SJCRH30 (cell line): ENCODE data around the gene YWHAB. TPM values are rescaled to one million over a fixed set of nuclear protein-coding genes. Genes with fewer than 3 reads are reported as not detected.

Experiments
- DNase-seq, 2 experiments: peaks; one replicate each; pipeline ENCODE4 v3.0.0-alpha.2; 2015 to 2020
- H3K27ac ChIP-seq: fragments of 250-450 bp; sonication (Bioruptor Pico); 2 replicates; pipeline ENCODE4 v1.5.1; 2020; ENCODE audit warnings: mild to moderate bottlenecking, moderate library complexity
- H3K27me3 ChIP-seq: fragments of 250-450 bp; sonication (Bioruptor Pico); 2 replicates; pipeline ENCODE4 v1.5.1; 2020; ENCODE audit warnings: mild to moderate bottlenecking, moderate library complexity
- H3K36me3 ChIP-seq: fragments of 250-450 bp; sonication (Bioruptor Pico); 2 replicates; pipeline ENCODE4 v1.5.1; 2020; ENCODE audit warnings: mild to moderate bottlenecking, moderate library complexity
- H3K4me1 ChIP-seq: fragments of 250-450 bp; sonication (Bioruptor Pico); 2 replicates; pipeline ENCODE4 v1.5.1; 2020; ENCODE audit warnings: mild to moderate bottlenecking, moderate library complexity
- H3K4me3 ChIP-seq: fragments of 250-450 bp; sonication (Bioruptor Pico); 2 replicates; pipeline ENCODE4 v1.5.1; 2020; ENCODE audit warnings: mild to moderate bottlenecking, moderate library complexity
- H3K9me3 ChIP-seq: fragments of 250-450 bp; sonication (Bioruptor Pico); replicated peaks from 2 replicates; pipeline ENCODE4 v1.5.1; 2020; ENCODE audit warnings: mild to moderate bottlenecking, moderate library complexity
- total RNA-seq: library from RNA; depleted of rRNA; stranded (reverse); fragments of >200 nt; shearing (Covaris generic); gene quantifications from 2 replicates; pipeline ENCODE4 v1.2.3, GENCODE V29; 2014

YWHAB gene
- total RNA-seq, 1 experiment from 2014 or later = 151 TPM

GRCh38 chr20:44888226-44889103 is 3.0 kb downstream of the YWHAB start:
- peaks cover 38% of the 10 kb centered on the region for H3K36me3 ChIP-seq
- H3K27ac ChIP-seq = no peak overlapping the region
- H3K4me3 ChIP-seq = no peak overlapping the region
- DNase-seq = no peak
- H3K27me3 ChIP-seq = no peaks in the 10 kb centered on the region
- H3K4me1 ChIP-seq = peaks cover 9% of the 10 kb centered on the region
- H3K9me3 ChIP-seq = no peaks in the 10 kb centered on the region

GRCh38 chr20:44891826-44892225 is 6.3 kb downstream of the YWHAB start:
- Histone ChIP-seq H3K36me3 (peaks cover 48% of the 10 kb centered on the region), H3K9me3 (no peaks in the 10 kb centered on the region)

GRCh38 chr20:44894959-44895358 is 9.5 kb downstream of the YWHAB start:
- Histone ChIP-seq H3K4me3 (no peak overlapping the region), H3K9me3 (no peaks in the 10 kb centered on the region), H3K4me1 (no peaks in the 10 kb centered on the region), H3K27me3 (no peaks in the 10 kb centered on the region), H3K27ac (no peak overlapping the region), H3K36me3 (peaks cover 28% of the 10 kb centered on the region)
- DNase-seq = no peak

More at GRCh38 chr20:44891826-44892225, 6.3 kb downstream of the YWHAB start:
- no peak overlapping the region for H3K27ac ChIP-seq
- H3K4me1 ChIP-seq = peaks cover 7% of the 10 kb centered on the region
- DNase-seq = no peak
- H3K4me3 ChIP-seq = no peak overlapping the region
- H3K27me3 ChIP-seq = no peaks in the 10 kb centered on the region

GRCh38 chr20:44896583-44896982 is 11.1 kb downstream of the YWHAB start:
- no peak for DNase-seq
- no peak overlapping the region for H3K27ac ChIP-seq
- H3K4me1 ChIP-seq = no peaks in the 10 kb centered on the region
- H3K36me3 ChIP-seq = peaks cover 23% of the 10 kb centered on the region; the same call in 1 of the 2 replicates
- no peak overlapping the region for H3K4me3 ChIP-seq
- H3K27me3 ChIP-seq = no peaks in the 10 kb centered on the region
- no peaks in the 10 kb centered on the region for H3K9me3 ChIP-seq

- no peaks in the 10 kb centered on the region for H3K9me3 ChIP-seq
- peaks cover 24% of the 10 kb centered on the region; the same call in 1 of the 2 replicates for H3K36me3 ChIP-seq
- no peaks in the 10 kb centered on the region for H3K4me1 ChIP-seq
- no peak overlapping the region for H3K4me3 ChIP-seq
- no peak for DNase-seq
- H3K27ac ChIP-seq = no peak overlapping the region
- H3K27me3 ChIP-seq = no peaks in the 10 kb centered on the region
These were observed 11.6 kb downstream of the YWHAB start for GRCh38 chr20:44897133-44897532.

GRCh38 chr20:44900231-44900854 is 14.8 kb downstream of the YWHAB start:
- H3K36me3 ChIP-seq = peaks cover 43% of the 10 kb centered on the region
- no peaks in the 10 kb centered on the region for H3K4me1 ChIP-seq
- H3K27me3 ChIP-seq = no peaks in the 10 kb centered on the region
- no peaks in the 10 kb centered on the region for H3K9me3 ChIP-seq
- DNase-seq = no peak
- H3K27ac ChIP-seq = no peak overlapping the region
- H3K4me3 ChIP-seq = no peak overlapping the region

GRCh38 chr20:44901974-44902373 is 16.5 kb downstream of the YWHAB start:
- Histone ChIP-seq H3K4me3 (no peak overlapping the region), H3K9me3 (no peaks in the 10 kb centered on the region), H3K36me3 (peaks cover 53% of the 10 kb centered on the region), H3K4me1 (no peaks in the 10 kb centered on the region), H3K27ac (no peak overlapping the region), H3K27me3 (no peaks in the 10 kb centered on the region)
- DNase-seq = no peak

- Histone ChIP-seq H3K27ac (no peak overlapping the region), H3K9me3 (no peaks in the 10 kb centered on the region), H3K4me1 (no peaks in the 10 kb centered on the region), H3K4me3 (no peak overlapping the region), H3K36me3 (peaks cover 69% of the 10 kb centered on the region), H3K27me3 (no peaks in the 10 kb centered on the region)
- no peak for DNase-seq
These were observed 18.9 kb downstream of the YWHAB start for GRCh38 chr20:44904377-44904776.

- H3K4me3 ChIP-seq = peak overlapping the region; percentile 76
- no peaks in the 10 kb centered on the region; the same call in 1 of the 2 replicates for H3K4me1 ChIP-seq
- no peak for DNase-seq
- H3K27me3 ChIP-seq = no peaks in the 10 kb centered on the region
- H3K27ac ChIP-seq = no peak overlapping the region
- no peaks in the 10 kb centered on the region for H3K9me3 ChIP-seq
- peaks cover 41% of the 10 kb centered on the region for H3K36me3 ChIP-seq
These were observed 23.7 kb downstream of the YWHAB start for GRCh38 chr20:44908987-44909871.

- Histone ChIP-seq H3K4me3 (peak within 1 kb of the TSS; percentile 76), H3K36me3 (peaks cover 34% of the 10 kb centered on the region), H3K27ac (peak within 1 kb of the TSS; percentile 12; the same call in 1 of the 2 replicates), H3K4me1 (no peaks in the 10 kb centered on the region; the same call in 1 of the 2 replicates), H3K9me3 (no peaks in the 10 kb centered on the region), H3K27me3 (no peaks in the 10 kb centered on the region)
- DNase-seq = peak; percentile 70 to 78
These were observed 24.6 kb downstream of the YWHAB start, which contains the start of gene PABPC1L for GRCh38 chr20:44909872-44910689. Gene PABPC1L (plus strand): TSS chr20:44910060. CDS start chr20:44910144, 84 bp downstream.

- no peak overlapping the region; the same call in 1 of the 2 replicates for H3K27ac ChIP-seq
- H3K9me3 ChIP-seq = no peaks in the 10 kb centered on the region
- DNase-seq = peak in 1 of 2 experiments; percentile 31
- peaks cover 27% of the 10 kb centered on the region for H3K36me3 ChIP-seq
- no peaks in the 10 kb centered on the region; the same call in 1 of the 2 replicates for H3K4me1 ChIP-seq
- H3K4me3 ChIP-seq = peak overlapping the region; percentile 76
- no peaks in the 10 kb centered on the region for H3K27me3 ChIP-seq
These were observed 25.3 kb downstream of the YWHAB start for GRCh38 chr20:44910690-44911262.

GRCh38 chr20:44911264-44911921 is 25.9 kb downstream of the YWHAB start:
- Histone ChIP-seq H3K9me3 (no peaks in the 10 kb centered on the region), H3K4me1 (no peaks in the 10 kb centered on the region; the same call in 1 of the 2 replicates), H3K36me3 (peaks cover 23% of the 10 kb centered on the region), H3K27me3 (no peaks in the 10 kb centered on the region), H3K27ac (no peak overlapping the region), H3K4me3 (no peak overlapping the region)
- DNase-seq = peak; percentile 51 to 58

GRCh38 chr20:44912189-44912588 is 26.7 kb downstream of the YWHAB start:
- no peak for DNase-seq
- H3K27me3 ChIP-seq = no peaks in the 10 kb centered on the region
- H3K4me1 ChIP-seq = no peaks in the 10 kb centered on the region; the same call in 1 of the 2 replicates
- H3K4me3 ChIP-seq = no peak overlapping the region
- no peak overlapping the region for H3K27ac ChIP-seq
- peaks cover 19% of the 10 kb centered on the region for H3K36me3 ChIP-seq
- no peaks in the 10 kb centered on the region for H3K9me3 ChIP-seq
